Activated T-cell treated with anti-CD3 and anti-CD28 coated beads, Interleukin-2, amount 50 U/mL, for 4 hours (primary cell): ENCODE data around the gene PNPLA3. TPM values are rescaled to one million over a fixed set of nuclear protein-coding genes. Genes with fewer than 3 reads are reported as not detected.

ENCODE experiments used
- ATAC-seq, 2 donors: fragments of 200-7000 bp; cut with Tn5 transposase; one replicate each; pipeline ENCODE4 v1.10.0; 2021
- DNase-seq: peaks from one replicate; pipeline ENCODE4 v3.0.0-alpha.2; 2020
- H3K27me3 Mint-ChIP-seq: one replicate; pipeline ENCODE4 v1.8.0; 2021; ENCODE audit warnings: low read depth, mixed read lengths
- H3K36me3 Mint-ChIP-seq: one replicate; pipeline ENCODE4 v1.8.0; 2022; ENCODE audit warnings: mixed read lengths; ENCODE audit not compliant: insufficient read depth
- H3K4me1 Mint-ChIP-seq: one replicate; pipeline ENCODE4 v1.8.0; 2021; ENCODE audit warnings: low read depth, mixed read lengths
- H3K4me3 Mint-ChIP-seq: one replicate; pipeline ENCODE4 v1.8.0; 2021; ENCODE audit warnings: mild to moderate bottlenecking, moderate library complexity, mixed read lengths
- H3K9me3 Mint-ChIP-seq: one replicate; pipeline ENCODE4 v1.8.0; 2021; ENCODE audit warnings: mixed read lengths
- total RNA-seq, 3 donors: library from RNA; stranded (reverse); gene quantifications; one replicate each; pipeline ENCODE4 v1.2.1, GENCODE V29; 2021

The PNPLA3 gene
- total RNA-seq, 3 donors from 2014 or later = 0.30 TPM; not detected in 2

GRCh38 chr22:43994416-43994815 is 70.8 kb downstream of the PNPLA3 start:
- Mint-ChIP-seq H3K4me1 (peaks cover 27% of the 10 kb centered on the region), H3K36me3 (peaks cover 37% of the 10 kb centered on the region), H3K4me3 (peak overlapping the region; percentile 29)

GRCh38 chr22:43995057-43995685 is 71.6 kb downstream of the PNPLA3 start:
- H3K4me1 Mint-ChIP-seq = peaks cover 27% of the 10 kb centered on the region
- H3K36me3 Mint-ChIP-seq = peaks cover 32% of the 10 kb centered on the region
- peak overlapping the region; percentile 90 for H3K4me3 Mint-ChIP-seq
- H3K9me3 Mint-ChIP-seq = no peaks in the 10 kb centered on the region
- DNase-seq (no peak), ATAC-seq (no peak)
- H3K27me3 Mint-ChIP-seq = no peaks in the 10 kb centered on the region

More at GRCh38 chr22:43994416-43994815, 70.8 kb downstream of the PNPLA3 start:
- ATAC-seq = no peak
- DNase-seq = no peak
- no peaks in the 10 kb centered on the region for H3K9me3 Mint-ChIP-seq
- H3K27me3 Mint-ChIP-seq = no peaks in the 10 kb centered on the region

GRCh38 chr22:43995798-43996169 is 72.2 kb downstream of the PNPLA3 start:
- Mint-ChIP-seq H3K27me3 (no peaks in the 10 kb centered on the region), H3K4me1 (peaks cover 27% of the 10 kb centered on the region), H3K9me3 (no peaks in the 10 kb centered on the region), H3K4me3 (peak overlapping the region; percentile 90), H3K36me3 (peaks cover 30% of the 10 kb centered on the region)
- ATAC-seq (peak; percentile 5 to 26), DNase-seq (no peak)

GRCh38 chr22:43996170-43996980 is 72.8 kb downstream of the PNPLA3 start:
- ATAC-seq (peak; percentile 81 to 92), DNase-seq (peak; percentile 66)
- Mint-ChIP-seq H3K4me3 (peak overlapping the region; percentile 90), H3K4me1 (peaks cover 27% of the 10 kb centered on the region), H3K27me3 (no peaks in the 10 kb centered on the region), H3K36me3 (peaks cover 31% of the 10 kb centered on the region), H3K9me3 (no peaks in the 10 kb centered on the region)

GRCh38 chr22:43996981-43997265 is 73.3 kb downstream of the PNPLA3 start:
- no peak for DNase-seq
- no peak for ATAC-seq
- Mint-ChIP-seq H3K9me3 (no peaks in the 10 kb centered on the region), H3K36me3 (peaks cover 30% of the 10 kb centered on the region), H3K4me3 (peak overlapping the region; percentile 7), H3K4me1 (peaks cover 27% of the 10 kb centered on the region), H3K27me3 (no peaks in the 10 kb centered on the region)

Other genes with a start within 250 kb of the PNPLA3 start
- gene EFCAB6, start 111.5 kb upstream of the PNPLA3 start, total RNA-seq = under 1 TPM; 0.18 to 0.24 (median 0.18) TPM
- not detected for gene SULT4A1, start 61.3 kb upstream of the PNPLA3 start, total RNA-seq
- not detected for gene PNPLA5, start 31.8 kb upstream of the PNPLA3 start, total RNA-seq
- 10 to 100 TPM; 62.6 to 73.6 (median 64.1) TPM for gene SAMM50, start 31.6 kb downstream of the PNPLA3 start, total RNA-seq
- 10 to 100 TPM; 15.1 to 21.5 (median 19.6) TPM for gene PARVB, start 100.5 kb downstream of the PNPLA3 start, total RNA-seq